ENCODE results near the gene ZFC3H1. TPM values are rescaled to one million over a fixed set of nuclear protein-coding genes. Genes with fewer than 3 reads are reported as not detected.

The ZFC3H1 gene
- total RNA-seq, 1 donor from 2014 or later: 49.7 TPM

GRCh38 chr12:71585218-71585617 is 78.4 kb downstream of the ZFC3H1 start:
- Mint-ChIP-seq H3K9me3 (ENCODE audit: unreplicated experiment) (no peaks in the 10 kb centered on the region), H3K27ac (ENCODE audit: unreplicated experiment) (no peak overlapping the region), H3K4me1 (ENCODE audit: unreplicated experiment) (peaks cover 4% of the 10 kb centered on the region), H3K36me3 (ENCODE audit: unreplicated experiment) (peaks cover 25% of the 10 kb centered on the region), H3K27me3 (ENCODE audit: unreplicated experiment) (no peaks in the 10 kb centered on the region), H3K4me3 (ENCODE audit: unreplicated experiment) (no peak overlapping the region)
- TF ChIP-seq, protein P1, sequence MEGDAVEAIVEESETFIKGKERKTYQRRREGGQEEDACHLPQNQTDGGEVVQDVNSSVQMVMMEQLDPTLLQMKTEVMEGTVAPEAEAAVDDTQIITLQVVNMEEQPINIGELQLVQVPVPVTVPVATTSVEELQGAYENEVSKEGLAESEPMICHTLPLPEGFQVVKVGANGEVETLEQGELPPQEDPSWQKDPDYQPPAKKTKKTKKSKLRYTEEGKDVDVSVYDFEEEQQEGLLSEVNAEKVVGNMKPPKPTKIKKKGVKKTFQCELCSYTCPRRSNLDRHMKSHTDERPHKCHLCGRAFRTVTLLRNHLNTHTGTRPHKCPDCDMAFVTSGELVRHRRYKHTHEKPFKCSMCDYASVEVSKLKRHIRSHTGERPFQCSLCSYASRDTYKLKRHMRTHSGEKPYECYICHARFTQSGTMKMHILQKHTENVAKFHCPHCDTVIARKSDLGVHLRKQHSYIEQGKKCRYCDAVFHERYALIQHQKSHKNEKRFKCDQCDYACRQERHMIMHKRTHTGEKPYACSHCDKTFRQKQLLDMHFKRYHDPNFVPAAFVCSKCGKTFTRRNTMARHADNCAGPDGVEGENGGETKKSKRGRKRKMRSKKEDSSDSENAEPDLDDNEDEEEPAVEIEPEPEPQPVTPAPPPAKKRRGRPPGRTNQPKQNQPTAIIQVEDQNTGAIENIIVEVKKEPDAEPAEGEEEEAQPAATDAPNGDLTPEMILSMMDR (IDR thresholded peaks at IDR 0.05): no peak
- DNase-seq (ENCODE audit: extremely low spot score, unreplicated experiment): no peak

- Mint-ChIP-seq H3K27me3 (ENCODE audit: unreplicated experiment) (no peaks in the 10 kb centered on the region), H3K4me1 (ENCODE audit: unreplicated experiment) (peaks cover under 1% of the 10 kb centered on the region), H3K9me3 (ENCODE audit: unreplicated experiment) (no peaks in the 10 kb centered on the region), H3K36me3 (ENCODE audit: unreplicated experiment) (peaks cover 25% of the 10 kb centered on the region), H3K27ac (ENCODE audit: unreplicated experiment) (no peak overlapping the region), H3K4me3 (ENCODE audit: unreplicated experiment) (no peak overlapping the region)
- TF ChIP-seq, protein P1 (IDR thresholded peaks at IDR 0.05): no peak
- no peak for DNase-seq (ENCODE audit: extremely low spot score, unreplicated experiment)
Measured at GRCh38 chr12:71584356-71584755, 79.3 kb downstream of the ZFC3H1 start.

DNA sequence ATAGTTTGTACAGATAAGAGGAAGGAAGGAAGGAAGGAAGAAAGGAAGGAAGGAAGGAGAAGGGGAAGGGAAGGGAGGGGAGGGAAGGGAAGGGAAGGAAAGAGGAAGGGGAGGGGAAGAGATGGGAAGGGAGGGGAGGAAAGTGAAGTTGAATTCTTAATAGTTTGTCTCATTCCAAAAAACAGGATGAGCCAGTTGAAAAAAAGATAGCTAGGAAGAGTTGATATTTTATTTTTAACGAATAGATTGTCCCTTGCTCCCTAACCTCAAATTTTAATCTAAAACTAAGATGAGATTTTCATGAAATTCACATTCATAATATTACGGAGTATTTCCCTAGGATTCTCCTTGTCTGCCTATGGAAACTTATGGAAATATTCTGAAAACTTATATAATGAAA is 80.7 kb downstream of the ZFC3H1 start:
- Mint-ChIP-seq H3K27ac (ENCODE audit: unreplicated experiment) (no peak overlapping the region), H3K9me3 (ENCODE audit: unreplicated experiment) (no peaks in the 10 kb centered on the region), H3K4me3 (ENCODE audit: unreplicated experiment) (no peak overlapping the region), H3K27me3 (ENCODE audit: unreplicated experiment) (no peaks in the 10 kb centered on the region), H3K36me3 (ENCODE audit: unreplicated experiment) (peaks cover 31% of the 10 kb centered on the region), H3K4me1 (ENCODE audit: unreplicated experiment) (no peaks in the 10 kb centered on the region)
- TF ChIP-seq, protein P1 (IDR thresholded peaks at IDR 0.05): no peak
- no peak for DNase-seq (ENCODE audit: extremely low spot score, unreplicated experiment)

DNA sequence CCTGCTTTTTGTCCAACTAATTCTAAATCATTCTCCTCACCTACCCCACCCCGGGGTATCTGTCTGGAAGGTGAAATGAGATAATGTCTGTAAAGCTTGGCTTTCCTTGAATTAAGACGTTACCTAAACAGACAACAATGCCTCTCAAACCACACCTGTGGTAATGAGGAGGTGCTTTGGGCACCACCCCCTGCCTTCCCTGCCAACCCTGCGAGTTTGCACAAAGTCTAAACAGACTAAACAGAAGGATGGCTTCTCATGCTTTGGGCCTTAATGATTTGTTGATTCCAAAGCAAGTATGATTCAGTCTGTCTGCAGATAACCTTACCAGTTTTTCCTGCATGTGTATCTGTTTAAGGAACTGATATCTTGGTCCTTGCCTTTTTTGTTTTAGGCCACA is 82.4 kb downstream of the ZFC3H1 start:
- Mint-ChIP-seq H3K4me1 (ENCODE audit: unreplicated experiment) (peaks cover 9% of the 10 kb centered on the region), H3K36me3 (ENCODE audit: unreplicated experiment) (peaks cover 32% of the 10 kb centered on the region), H3K9me3 (ENCODE audit: unreplicated experiment) (no peaks in the 10 kb centered on the region), H3K4me3 (ENCODE audit: unreplicated experiment) (no peak overlapping the region), H3K27ac (ENCODE audit: unreplicated experiment) (no peak overlapping the region), H3K27me3 (ENCODE audit: unreplicated experiment) (no peaks in the 10 kb centered on the region)
- TF ChIP-seq, protein P1 (IDR thresholded peaks at IDR 0.05): no peak
- no peak for DNase-seq (ENCODE audit: extremely low spot score, unreplicated experiment)

GRCh38 chr12:71578694-71579258 is 84.9 kb downstream of the ZFC3H1 start:
- Mint-ChIP-seq H3K9me3 (ENCODE audit: unreplicated experiment) (no peaks in the 10 kb centered on the region), H3K27ac (ENCODE audit: unreplicated experiment) (no peak overlapping the region), H3K4me1 (ENCODE audit: unreplicated experiment) (peaks cover 11% of the 10 kb centered on the region), H3K27me3 (ENCODE audit: unreplicated experiment) (no peaks in the 10 kb centered on the region), H3K4me3 (ENCODE audit: unreplicated experiment) (no peak overlapping the region), H3K36me3 (ENCODE audit: unreplicated experiment) (peaks cover 29% of the 10 kb centered on the region)
- DNase-seq (ENCODE audit: extremely low spot score, unreplicated experiment): no peak
- TF ChIP-seq, protein P1 (IDR thresholded peaks at IDR 0.05): no peak
